Measurements from ENCODE around the gene C17orf113.
"Not testable (repeated sequence)": the region's sequence is repeated elsewhere in the genome, so short reads cannot be mapped to it uniquely, and the experiment has no call there.

The C17orf113 gene

GRCh38 chr17:42017866-42018200 lies 32.6 kb downstream of the C17orf113 start:
- DNase-seq (ENCODE audit: low read depth in 2 of 2): no peak
- peak overlapping the region; percentile 98 to 99 for H3K4me3 ChIP-seq (replicated peaks in 1 of 2; ENCODE audit: low read depth in 2 of 2, low read length in 2 of 2)
- TF ChIP-seq CTCF (IDR thresholded peaks at IDR 0.05; ENCODE audit: low read depth, low read length): no peak

GRCh38 chr17:42016941-42017865 lies 33.2 kb downstream of the C17orf113 start, which contains the start of gene DNAJC7:
TSS of gene DNAJC7 (minus strand) at chr17:42017439. CDS start at chr17:42017416, 23 bp downstream.
- DNase-seq (ENCODE audit: low read depth in 2 of 2): peak; percentile 90 to 95
- no peak for TF ChIP-seq CTCF (IDR thresholded peaks at IDR 0.05; ENCODE audit: low read depth, low read length)
- peak within 1 kb of the TSS; percentile 98 to 99 for H3K4me3 ChIP-seq (replicated peaks in 1 of 2; ENCODE audit: low read depth in 2 of 2, low read length in 2 of 2)

GRCh38 chr17:42016411-42016831 lies 34.0 kb downstream of the C17orf113 start:
- H3K4me3 ChIP-seq (replicated peaks in 1 of 2; ENCODE audit: low read depth in 2 of 2, low read length in 2 of 2): peak overlapping the region; percentile 98 to 99
- TF ChIP-seq CTCF (IDR thresholded peaks at IDR 0.05; ENCODE audit: low read depth, low read length): no peak
- DNase-seq (ENCODE audit: low read depth in 2 of 2): peak in 1 of 2 donors; percentile 44

GRCh38 chr17:42013740-42014139 lies 36.7 kb downstream of the C17orf113 start:
- not testable (repeated sequence) for H3K4me3 ChIP-seq (replicated peaks in 1 of 2; ENCODE audit: low read depth in 2 of 2, low read length in 2 of 2); DNase-seq (ENCODE audit: low read depth in 2 of 2)

- H3K4me3 ChIP-seq (replicated peaks in 1 of 2; ENCODE audit: low read depth in 2 of 2, low read length in 2 of 2): not testable (repeated sequence)
Observed at GRCh38 chr17:42012363-42012762, 38.0 kb downstream of the C17orf113 start.

GRCh38 chr17:42010898-42011516 lies 39.4 kb downstream of the C17orf113 start:
- no peak for TF ChIP-seq CTCF (IDR thresholded peaks at IDR 0.05; ENCODE audit: low read depth, low read length)
- no peak overlapping the region for H3K4me3 ChIP-seq (replicated peaks in 1 of 2; ENCODE audit: low read depth in 2 of 2, low read length in 2 of 2)
- DNase-seq (ENCODE audit: low read depth in 2 of 2): peak; percentile 52 to 68

More at GRCh38 chr17:42012363-42012762, 38.0 kb downstream of the C17orf113 start:
- DNase-seq (ENCODE audit: low read depth in 2 of 2): not testable (repeated sequence)

GRCh38 chr17:42010266-42010680 lies 40.1 kb downstream of the C17orf113 start:
- peak; percentile 78 to 82 for DNase-seq (ENCODE audit: low read depth in 2 of 2)
- not testable (repeated sequence) for H3K4me3 ChIP-seq (replicated peaks in 1 of 2; ENCODE audit: low read depth in 2 of 2, low read length in 2 of 2)

GRCh38 chr17:42009170-42009569 lies 41.2 kb downstream of the C17orf113 start:
- peak; percentile 6 for TF ChIP-seq CTCF (IDR thresholded peaks at IDR 0.05; ENCODE audit: low read depth, low read length)
- H3K4me3 ChIP-seq (replicated peaks in 1 of 2; ENCODE audit: low read depth in 2 of 2, low read length in 2 of 2): no peak overlapping the region
- DNase-seq (ENCODE audit: low read depth in 2 of 2): peak in 1 of 2 donors; percentile 20
